Peyer's patch (tissue), 4 donors: Measurements from ENCODE around the gene ZNF302.
"Not testable (repeated sequence)": the region's sequence is repeated elsewhere in the genome, so short reads cannot be mapped to it uniquely, and the experiment has no call there.

Experiments
- CTCF ChIP-seq, 6 experiments: fragments of 450-650 bp in 4 of 6; fragments of 200-600 bp in 2 of 6; sonication (generic) in 1 of 6; IDR thresholded peaks; one replicate each; pipeline ENCODE4 v1.5.1; 2017 to 2019; ENCODE audit warnings: antibody characterized with exemption in 6 of 6, mild to moderate bottlenecking in 3 of 6, moderate library complexity in 1 of 6
- POLR2A ChIP-seq, 2 donors: fragments of 450-650 bp; IDR thresholded peaks; one replicate each; pipeline ENCODE4 v1.5.1; 2017; ENCODE audit warnings: antibody characterized with exemption in 2 of 2, mild to moderate bottlenecking in 2 of 2, moderate library complexity in 2 of 2

GRCh38 chr19:34665275-34665674 is 12.2 kb upstream of the ZNF302 start:
- not testable (repeated sequence) for TF ChIP-seq POLR2A, CTCF (IDR thresholded peaks at IDR 0.05)
